HEK293 (cell line): ENCODE measurements around the gene CIAPIN1.
"Not testable (repeated sequence)": the region's sequence is repeated elsewhere in the genome, so short reads cannot be mapped to it uniquely, and the experiment has no call there.

Source experiments
- CTCF ChIA-PET: fragments of 350-600 bp; formaldehyde crosslinking; extraction: SDS; loops from one replicate; lab custom pipeline; 2021; ENCODE audit warnings: antibody characterized with exemption; lab: Yijun Ruan, JAX
- POLR2A ChIA-PET: fragments of 300-600 bp; formaldehyde crosslinking; extraction: SDS; loops from one replicate; lab custom pipeline; 2020; ENCODE audit warnings: antibody characterized with exemption, inconsistent platforms; lab: Yijun Ruan, JAX
- H3K27ac ChIP-seq: fragments of 200-500 bp; sonication (Bioruptor generic); 2 replicates; pipeline ENCODE4 v1.5.1; 2014; ENCODE audit warnings: low read depth, low read length, control low read depth, inconsistent platforms; ENCODE audit errors: extremely low read depth
- H3K36me3 ChIP-seq, 2 experiments: fragments of 200-500 bp in 1 of 2; sonication (Bioruptor generic) in 1 of 2; 1 replicate in 1 of 2; 2 replicates in 1 of 2; pipeline ENCODE4 v1.5.1; 2014 to 2017; ENCODE audit warnings: inconsistent platforms in 2 of 2, low read length in 2 of 2; ENCODE audit not compliant: control insufficient read depth in 2 of 2, insufficient read depth in 1 of 2
- H3K4me1 ChIP-seq: fragments of 200-500 bp; sonication (Bioruptor generic); 2 replicates; pipeline ENCODE4 v1.5.1; 2014; ENCODE audit warnings: mild to moderate bottlenecking, low read length, inconsistent platforms; ENCODE audit not compliant: control insufficient read depth, insufficient read depth
- H3K4me3 ChIP-seq: 2 replicates; pipeline ENCODE4 v1.5.1; 2011; ENCODE audit warnings: low read depth, mild to moderate bottlenecking, control low read depth, low read length, moderate library complexity
- H3K9me3 ChIP-seq: fragments of 200-500 bp; sonication (Bioruptor generic); 2 replicates; pipeline ENCODE4 v1.5.1; 2014; ENCODE audit warnings: low read depth, low read length, inconsistent platforms; ENCODE audit not compliant: control insufficient read depth, insufficient read depth
- EGR2 ChIP-seq: fragments of 450-650 bp; formaldehyde crosslinking; IDR thresholded peaks from 2 replicates; pipeline ENCODE4 v1.5.1; 2016; ENCODE audit warnings: low read depth, missing biosample characterization, missing genetic modification characterization
- MYNN ChIP-seq: fragments of 450-650 bp; formaldehyde crosslinking; IDR thresholded peaks from 2 replicates; pipeline ENCODE4 v1.5.1; 2016; ENCODE audit warnings: missing biosample characterization, missing genetic modification characterization, borderline replicate concordance
- RBAK ChIP-seq: fragments of 450-650 bp; formaldehyde crosslinking; IDR thresholded peaks from 2 replicates; pipeline ENCODE4 v1.5.1; 2016; ENCODE audit warnings: missing biosample characterization, missing genetic modification characterization
- REST ChIP-seq: fragments of 450-650 bp; formaldehyde crosslinking; IDR thresholded peaks from 2 replicates; pipeline ENCODE4 v1.5.1; 2016; ENCODE audit warnings: missing biosample characterization, missing genetic modification characterization
- ZFHX2 ChIP-seq: fragments of 450-650 bp; formaldehyde crosslinking; conservative IDR thresholded peaks from 2 replicates; pipeline ENCODE4 v1.5.1; 2016; ENCODE audit warnings: missing biosample characterization, missing genetic modification characterization
- ZFP37 ChIP-seq: fragments of 450-650 bp; formaldehyde crosslinking; IDR thresholded peaks from 2 replicates; pipeline ENCODE4 v1.5.1; 2016; ENCODE audit warnings: missing biosample characterization, missing genetic modification characterization
- ZNF138 ChIP-seq: fragments of 450-650 bp; formaldehyde crosslinking; IDR thresholded peaks from 2 replicates; pipeline ENCODE4 v1.5.1; 2016; ENCODE audit warnings: missing biosample characterization, missing genetic modification characterization, borderline replicate concordance
- ZNF16 ChIP-seq: fragments of 450-650 bp; formaldehyde crosslinking; IDR thresholded peaks from 2 replicates; pipeline ENCODE4 v1.5.1; 2016; ENCODE audit warnings: low read depth, missing biosample characterization, missing genetic modification characterization
- ZNF202 ChIP-seq: fragments of 450-650 bp; formaldehyde crosslinking; IDR thresholded peaks from 2 replicates; pipeline ENCODE4 v1.5.1; 2016; ENCODE audit warnings: missing biosample characterization, missing genetic modification characterization, borderline replicate concordance

The CIAPIN1 gene

GRCh38 chr16:57405097-57405496 lies 42.1 kb downstream of the CIAPIN1 start:
- Histone ChIP-seq H3K9me3 (no peaks in the 10 kb centered on the region), H3K36me3 (no peaks in the 10 kb centered on the region), H3K27ac (no peak overlapping the region), H3K4me3 (no peak overlapping the region), H3K4me1 (no peaks in the 10 kb centered on the region)
- POLR2A ChIA-PET = no interaction called here
- CTCF ChIA-PET = interaction anchor here (1.0 to 2.6 kb wide), 3 partner anchors 12 to 25 kb away, joined by 3 to 12 read pairs (median 3); no protein-coding TSS in a partner anchor
- TF ChIP-seq ZNF202 (tag by site-specific recombination) (no peak), ZNF16 (tag by site-specific recombination) (peak; percentile 51; the same call in 1 of the 2 replicates)

- TF ChIP-seq ZFP37 (tag by site-specific recombination) (no peak), RBAK (tag by site-specific recombination) (no peak), EGR2 (tag by site-specific recombination) (peak; percentile 79), ZFHX2 (peak; percentile 41; the same call in 1 of the 2 replicates), MYNN (tag by site-specific recombination) (no peak)
- CTCF ChIA-PET = interaction anchor here (1.0 to 2.6 kb wide), 3 partner anchors 13 to 26 kb away, joined by 3 to 12 read pairs (median 3); no protein-coding TSS in a partner anchor
- no peak within 1 kb of the TSS for H3K27ac ChIP-seq
- no peak within 1 kb of the TSS for H3K4me3 ChIP-seq
- POLR2A ChIA-PET = no interaction called here
- H3K4me1 ChIP-seq = no peaks in the 10 kb centered on the region
- H3K9me3 ChIP-seq = no peaks in the 10 kb centered on the region
- no peaks in the 10 kb centered on the region for H3K36me3 ChIP-seq
These were observed 43.0 kb downstream of the CIAPIN1 start, which contains the start of gene CCL17 for GRCh38 chr16:57403965-57404817. Gene CCL17, plus strand, starts transcription at chr16:57404767. Its CDS starts 9,166 bp downstream, at chr16:57413933.

GRCh38 chr16:57401943-57402640 lies 45.1 kb downstream of the CIAPIN1 start:
- Histone ChIP-seq H3K36me3 (no peaks in the 10 kb centered on the region), H3K9me3 (no peaks in the 10 kb centered on the region), H3K4me1 (no peaks in the 10 kb centered on the region), H3K27ac (no peak overlapping the region), H3K4me3 (no peak overlapping the region)
- ChIA-PET CTCF (interaction anchor here (0.6 to 2.0 kb wide), 6 partner anchors 11 to 102 kb away, joined by 3 to 7 read pairs (median 4); partner anchors contain the start of gene POLR2C), POLR2A (no interaction called here)
- TF ChIP-seq REST (peak; percentile 73), ZNF138 (no peak)

- CTCF ChIA-PET, H3K36me3 ChIP-seq, H3K4me1 ChIP-seq, H3K4me3 ChIP-seq, H3K27ac ChIP-seq, POLR2A ChIA-PET, H3K9me3 ChIP-seq: not testable (repeated sequence)
These were observed 49.7 kb downstream of the CIAPIN1 start for GRCh38 chr16:57397493-57397892.
